ENCODE measurements around the gene ALG2. TPM values are rescaled to one million over a fixed set of nuclear protein-coding genes. Genes with fewer than 3 reads are reported as not detected.

The ALG2 gene
- total and polyA plus RNA-seq, 2 of the 13 experiments (the other 11 are each of a cell fraction or from before 2014, with no cell fraction given), result 46.2 to 49.0 TPM

DNA sequence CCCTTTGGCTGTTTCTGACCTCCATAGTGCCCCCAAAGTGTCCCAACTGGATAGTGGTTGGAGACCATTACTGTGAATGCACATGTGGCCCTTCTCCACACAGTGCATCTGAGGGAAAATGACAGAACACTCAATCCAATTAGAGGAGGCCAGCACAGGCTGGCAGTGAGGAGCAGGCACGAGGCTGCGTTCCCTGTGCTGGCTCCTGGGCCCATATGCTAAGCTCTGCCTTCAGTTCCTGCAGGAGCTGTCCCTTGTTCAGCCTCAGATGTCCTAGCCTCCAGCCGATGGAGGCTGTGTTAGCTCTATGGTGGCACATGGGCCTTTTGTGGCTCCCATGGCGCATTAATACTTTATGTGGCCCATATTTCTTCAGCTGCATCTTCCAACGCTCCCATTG lies 35.8 kb downstream of the ALG2 start:
- TF ChIP-seq, protein P1, sequence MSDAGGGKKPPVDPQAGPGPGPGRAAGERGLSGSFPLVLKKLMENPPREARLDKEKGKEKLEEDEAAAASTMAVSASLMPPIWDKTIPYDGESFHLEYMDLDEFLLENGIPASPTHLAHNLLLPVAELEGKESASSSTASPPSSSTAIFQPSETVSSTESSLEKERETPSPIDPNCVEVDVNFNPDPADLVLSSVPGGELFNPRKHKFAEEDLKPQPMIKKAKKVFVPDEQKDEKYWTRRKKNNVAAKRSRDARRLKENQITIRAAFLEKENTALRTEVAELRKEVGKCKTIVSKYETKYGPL (CRISPR knock-in tag; IDR thresholded peaks at IDR 0.05), result no peak
- TF ChIP-seq, protein P2, sequence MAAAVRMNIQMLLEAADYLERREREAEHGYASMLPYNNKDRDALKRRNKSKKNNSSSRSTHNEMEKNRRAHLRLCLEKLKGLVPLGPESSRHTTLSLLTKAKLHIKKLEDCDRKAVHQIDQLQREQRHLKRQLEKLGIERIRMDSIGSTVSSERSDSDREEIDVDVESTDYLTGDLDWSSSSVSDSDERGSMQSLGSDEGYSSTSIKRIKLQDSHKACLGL (CRISPR knock-in tag; IDR thresholded peaks at IDR 0.05), result no peak
- TF ChIP-seq SOX6 (IDR thresholded peaks at IDR 0.05) (no peak), SOX6 (CRISPR knock-in tag; IDR thresholded peaks at IDR 0.05) (no peak), GATAD1 (CRISPR knock-in tag; IDR thresholded peaks at IDR 0.05) (no peak), ZNF251 (CRISPR knock-in tag; IDR thresholded peaks at IDR 0.05) (no peak)
- Histone ChIP-seq H3K9ac (ENCODE audit: insufficient read depth, low read depth, low read length) (no peak overlapping the region), H4K20me1 (ENCODE audit: insufficient read depth, low read length) (no peaks in the 10 kb centered on the region), H3K4me3 (replicated peaks in 1 of 3; ENCODE audit: insufficient read depth in 1 of 3, low read depth in 2 of 3, low read length in 3 of 3) (no peak overlapping the region), H3K9me3 (ENCODE audit: low read length) (no peaks in the 10 kb centered on the region), H3K27me3 (ENCODE audit: control insufficient read depth in 1 of 2, insufficient read depth in 2 of 2, low read length in 2 of 2) (peaks cover 0 to 18% of the 10 kb centered on the region in 2 experiments; a peak in 2 of 5 replicates), H3K4me2 (ENCODE audit: low read depth, low read length) (no peak overlapping the region), H3K36me3 (replicated peaks in 1 of 2; ENCODE audit: control insufficient read depth in 1 of 2, insufficient read depth in 2 of 2, low read length in 2 of 2) (no peaks in the 10 kb centered on the region), H3K79me2 (ENCODE audit: insufficient read depth, low read length) (no peaks in the 10 kb centered on the region), H3K4me1 (ENCODE audit: insufficient read depth, low read length) (peaks cover 2% of the 10 kb centered on the region), H3K27ac (ENCODE audit: extremely low read length, insufficient read depth, low read length) (no peak overlapping the region), H2AFZ (ENCODE audit: low read length) (no peak overlapping the region)
- ATAC-seq, result no peak
- CTCF ChIA-PET (ENCODE audit: low intra/inter-chr PET ratio, low total read pairs), result no interaction called here
- WGBS (ENCODE audit: low lambda C conversion rate), result 18% methylated on average over 2 of the region's 5 CpGs
- no TSS peak for BruUV-seq (replicated peaks)
- intact Hi-C loops (cut with micrococcal nuclease; ENCODE audit: unreplicated experiment) (loop anchor here (2.0 to 10.0 kb wide), 2 partner anchors 79 to 825 kb away; no protein-coding TSS in a partner anchor), in situ Hi-C loops (cut with HindIII; ENCODE audit: extremely low pct_ligation_motif_present, low pct_unique_long_range_greater_than_20kb) (loop anchor here (10.0 to 25.0 kb wide), 2 partner anchors 619 to 826 kb away; no protein-coding TSS in a partner anchor)
- POLR2A ChIA-PET, result interaction anchor here (0.6 to 1.9 kb wide), 2 partner anchors 35 to 634 kb away, joined by 3 to 6 read pairs; partner anchors contain the start of genes ALG2 and SEC61B
- DNase-seq (ENCODE audit: low spot score), result no peak
- no peak for FAIRE-seq

DNA sequence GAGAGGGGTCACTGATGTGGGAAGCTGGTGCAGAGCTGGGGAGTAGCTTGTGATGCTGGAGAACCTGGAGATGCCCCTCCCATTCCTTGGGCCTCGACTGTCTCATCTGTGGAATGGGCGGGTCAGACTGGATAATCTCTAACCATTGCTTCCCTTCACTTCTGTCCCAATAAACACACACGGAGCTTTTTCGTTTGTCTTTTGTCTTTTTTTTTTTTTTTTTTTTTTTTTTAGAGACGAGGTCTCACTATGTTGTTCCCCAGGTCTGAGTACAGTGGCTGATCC lies 36.5 kb downstream of the ALG2 start:
- no peaks in the 10 kb centered on the region for H4K20me1 ChIP-seq (ENCODE audit: insufficient read depth, low read length)
- TF ChIP-seq ZNF615 (CRISPR knock-in tag; IDR thresholded peaks at IDR 0.05; ENCODE audit: borderline replicate concordance), result no peak
- TF ChIP-seq CHD4 (IDR thresholded peaks at IDR 0.05; ENCODE audit: borderline replicate concordance, low read length), result no peak
- 0 out of 2 replicates have a peak, but pooled peaks have one; percentile 20 for TF ChIP-seq ZMYM3 (CRISPR knock-in tag; IDR thresholded peaks at IDR 0.05)
- TF ChIP-seq, protein P3, sequence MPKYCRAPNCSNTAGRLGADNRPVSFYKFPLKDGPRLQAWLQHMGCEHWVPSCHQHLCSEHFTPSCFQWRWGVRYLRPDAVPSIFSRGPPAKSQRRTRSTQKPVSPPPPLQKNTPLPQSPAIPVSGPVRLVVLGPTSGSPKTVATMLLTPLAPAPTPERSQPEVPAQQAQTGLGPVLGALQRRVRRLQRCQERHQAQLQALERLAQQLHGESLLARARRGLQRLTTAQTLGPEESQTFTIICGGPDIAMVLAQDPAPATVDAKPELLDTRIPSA (CRISPR knock-in tag; IDR thresholded peaks at IDR 0.05; ENCODE audit: borderline replicate concordance), result no peak
- TF ChIP-seq ZNF572 (CRISPR knock-in tag; IDR thresholded peaks at IDR 0.05), result no peak
- no peak for TF ChIP-seq ZNF501 (CRISPR knock-in tag; IDR thresholded peaks at IDR 0.05)
- peak; percentile 96 for TF ChIP-seq ZNF629 (CRISPR knock-in tag; conservative IDR thresholded peaks at IDR 0.05)
- intact Hi-C loops (cut with micrococcal nuclease; ENCODE audit: unreplicated experiment), result loop anchor here (2.0 to 10.0 kb wide), 2 partner anchors 80 to 826 kb away; no protein-coding TSS in a partner anchor
- peaks cover 9% of the 10 kb centered on the region for H3K4me1 ChIP-seq (ENCODE audit: insufficient read depth, low read length)
- no TSS peak for BruUV-seq (replicated peaks)
- no peak overlapping the region for H2AFZ ChIP-seq (ENCODE audit: low read length)
- no peak overlapping the region for H3K27ac ChIP-seq (ENCODE audit: extremely low read length, insufficient read depth, low read length)
- no peaks in the 10 kb centered on the region for H3K79me2 ChIP-seq (ENCODE audit: insufficient read depth, low read length)
- peak overlapping the region; percentile 98 for H3K4me2 ChIP-seq (ENCODE audit: low read depth, low read length)
- no peak for FAIRE-seq
- peaks cover 0 to 23% of the 10 kb centered on the region in 2 experiments; a peak in 2 of 5 replicates for H3K27me3 ChIP-seq (ENCODE audit: control insufficient read depth in 1 of 2, insufficient read depth in 2 of 2, low read length in 2 of 2)
- WGBS (ENCODE audit: low lambda C conversion rate), result 25% methylated on average over 5 of the region's 5 CpGs
- peak overlapping the region; percentile 21 to 74 (median 46); a peak in 4 of 6 replicates for H3K4me3 ChIP-seq (replicated peaks in 1 of 3; ENCODE audit: insufficient read depth in 1 of 3, low read depth in 2 of 3, low read length in 3 of 3)
- no peaks in the 10 kb centered on the region for H3K9me3 ChIP-seq (ENCODE audit: low read length)
- DNase-seq (ENCODE audit: low spot score), result no peak
- ChIA-PET POLR2A (interaction anchor here (0.6 to 1.9 kb wide), 3 partner anchors 11 to 634 kb away, joined by 3 to 6 read pairs (median 4); partner anchors contain the start of genes ALG2 and SEC61B), CTCF (ENCODE audit: low intra/inter-chr PET ratio, low total read pairs) (interaction anchor here (1.8 kb wide), 1 partner anchor 826 kb away, joined by 5 read pairs; no protein-coding TSS in a partner anchor)
- no peaks in the 10 kb centered on the region for H3K36me3 ChIP-seq (replicated peaks in 1 of 2; ENCODE audit: control insufficient read depth in 1 of 2, insufficient read depth in 2 of 2, low read length in 2 of 2)
- in situ Hi-C loops (cut with HindIII; ENCODE audit: extremely low pct_ligation_motif_present, low pct_unique_long_range_greater_than_20kb), result loop anchor here (10.0 to 25.0 kb wide), 2 partner anchors 620 to 827 kb away; no protein-coding TSS in a partner anchor
- no peak for ATAC-seq
- H3K9ac ChIP-seq (ENCODE audit: insufficient read depth, low read depth, low read length), result peak overlapping the region; percentile 44; the same call in 1 of the 2 replicates

Measured in HepG2 (cell line).